Chondrocyte (in vitro differentiated cells): ENCODE measurements around the gene LRRC1. TPM values are rescaled to one million over a fixed set of nuclear protein-coding genes. Genes with fewer than 3 reads are reported as not detected.

Source experiments
- DNase-seq: peaks from one replicate; pipeline ENCODE4 v3.0.0; 2021; ENCODE audit warnings: mixed read lengths, low spot score
- H3K27ac Mint-ChIP-seq: one replicate; pipeline ENCODE4 v1.8.0; 2021; ENCODE audit warnings: mild to moderate bottlenecking, moderate library complexity, mixed read lengths; ENCODE audit not compliant: unreplicated experiment
- H3K27me3 Mint-ChIP-seq: 2 replicates; pipeline ENCODE4 v1.8.0; 2021; ENCODE audit warnings: low read depth, mixed read lengths
- H3K36me3 Mint-ChIP-seq: 2 replicates; pipeline ENCODE4 v1.8.0; 2021; ENCODE audit warnings: low read depth, mixed read lengths
- H3K4me1 Mint-ChIP-seq: 2 replicates; pipeline ENCODE4 v1.8.0; 2021; ENCODE audit warnings: low read depth, mild to moderate bottlenecking, mixed read lengths
- H3K4me3 Mint-ChIP-seq: one replicate; pipeline ENCODE4 v1.8.0; 2021; ENCODE audit warnings: mild to moderate bottlenecking, moderate library complexity, mixed read lengths; ENCODE audit not compliant: unreplicated experiment
- H3K9me3 Mint-ChIP-seq: 2 replicates; pipeline ENCODE4 v1.8.0; 2021; ENCODE audit warnings: low read depth, mixed read lengths
- CTCF ChIP-seq: fragments of 200-600 bp; sonication (generic); IDR thresholded peaks from 2 replicates; pipeline ENCODE4 v1.5.0; 2021; ENCODE audit warnings: antibody characterized with exemption, mild to moderate bottlenecking, moderate library complexity
- total RNA-seq: library from RNA; stranded (reverse); gene quantifications from 3 replicates; pipeline ENCODE4 v1.2.1, GENCODE V29; 2021

Gene LRRC1
- total RNA-seq, 1 donor from 2014 or later = 10.4 TPM

DNA sequence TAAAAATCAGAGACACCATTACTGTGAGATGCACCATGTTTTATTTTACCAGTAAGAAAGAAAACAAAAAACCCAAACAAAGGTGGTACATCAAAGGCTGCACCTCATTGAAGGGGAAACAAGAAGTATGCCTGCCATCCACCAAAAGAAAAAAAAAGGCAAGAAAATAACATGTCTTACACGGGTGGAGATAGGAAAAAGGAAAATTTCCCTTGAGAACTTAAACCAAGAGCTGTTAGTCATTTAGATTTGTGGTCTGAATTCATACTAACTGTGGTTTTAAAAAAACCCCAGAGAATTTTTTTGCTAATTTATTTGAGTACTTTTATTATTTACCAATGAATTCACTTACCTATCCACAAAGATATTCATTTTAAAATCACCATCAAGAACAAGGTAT lies 144.0 kb downstream of the LRRC1 start:
- H3K36me3 Mint-ChIP-seq = peaks cover 2% of the 10 kb centered on the region
- no peak for TF ChIP-seq CTCF
- peaks cover 23% of the 10 kb centered on the region for H3K4me1 Mint-ChIP-seq
- no peak overlapping the region for H3K4me3 Mint-ChIP-seq
- DNase-seq = no peak
- H3K27me3 Mint-ChIP-seq = no peaks in the 10 kb centered on the region
- no peak overlapping the region for H3K27ac Mint-ChIP-seq
- no peaks in the 10 kb centered on the region for H3K9me3 Mint-ChIP-seq

DNA sequence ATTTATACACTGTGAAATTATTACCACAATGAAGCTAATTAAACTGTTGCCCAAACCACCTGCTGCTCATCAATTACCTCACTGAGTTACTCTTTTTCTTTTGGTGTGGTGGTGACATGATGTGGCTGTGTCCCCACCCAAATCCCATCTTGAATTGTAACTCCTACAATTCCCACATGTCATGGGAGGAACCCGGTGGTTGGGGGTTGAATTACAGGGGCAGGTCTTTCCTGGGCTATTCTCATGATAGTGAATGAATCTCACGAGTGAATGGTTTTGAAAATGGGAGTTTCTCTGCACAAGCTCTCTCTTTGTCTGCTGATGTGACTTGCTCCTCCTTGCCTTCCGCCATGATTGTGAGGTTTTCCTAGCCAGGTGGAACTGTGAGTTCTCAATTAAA lies 145.0 kb downstream of the LRRC1 start:
- TF ChIP-seq CTCF = no peak
- Mint-ChIP-seq H3K9me3 (no peaks in the 10 kb centered on the region), H3K27me3 (no peaks in the 10 kb centered on the region), H3K27ac (no peak overlapping the region), H3K36me3 (peaks cover 2% of the 10 kb centered on the region), H3K4me3 (no peak overlapping the region), H3K4me1 (peaks cover 32% of the 10 kb centered on the region)
- DNase-seq = no peak

- DNase-seq = no peak
- H3K4me3 Mint-ChIP-seq = no peak overlapping the region
- TF ChIP-seq CTCF = no peak
- H3K27me3 Mint-ChIP-seq = no peaks in the 10 kb centered on the region
- H3K27ac Mint-ChIP-seq = peak overlapping the region; percentile 45
- peaks cover 14% of the 10 kb centered on the region for H3K9me3 Mint-ChIP-seq
- peaks cover 30% of the 10 kb centered on the region for H3K4me1 Mint-ChIP-seq
- H3K36me3 Mint-ChIP-seq = peaks cover 10% of the 10 kb centered on the region
Measured at GRCh38 chr6:53943395-53943794, 148.6 kb downstream of the LRRC1 start.

DNA sequence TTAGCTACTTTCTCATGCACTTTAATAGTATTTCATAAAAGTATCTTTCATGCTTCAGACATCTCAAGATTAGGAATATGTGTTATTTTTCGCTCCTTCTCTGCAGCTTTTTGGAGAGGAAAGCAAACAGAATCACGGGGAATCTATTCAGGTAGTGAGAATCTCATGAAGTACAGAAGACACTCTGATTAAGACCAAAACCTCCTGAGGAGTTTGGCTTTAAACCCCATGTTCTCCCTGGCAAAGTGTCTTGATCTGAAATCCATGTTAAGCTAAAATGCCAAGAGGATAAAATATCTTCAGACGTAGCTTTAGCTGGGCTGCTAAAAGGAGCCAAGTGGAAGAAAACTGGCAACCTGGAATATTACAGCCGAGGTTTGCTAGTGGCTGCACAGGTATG lies 149.3 kb downstream of the LRRC1 start:
- H3K4me3 Mint-ChIP-seq = no peak overlapping the region
- H3K4me1 Mint-ChIP-seq = peaks cover 24% of the 10 kb centered on the region
- peak overlapping the region; percentile 63 for H3K27ac Mint-ChIP-seq
- H3K36me3 Mint-ChIP-seq = peaks cover 16% of the 10 kb centered on the region
- no peak for TF ChIP-seq CTCF
- H3K27me3 Mint-ChIP-seq = no peaks in the 10 kb centered on the region
- DNase-seq = no peak
- peaks cover 20% of the 10 kb centered on the region for H3K9me3 Mint-ChIP-seq

- H3K9me3 Mint-ChIP-seq = peaks cover 23% of the 10 kb centered on the region
- no peaks in the 10 kb centered on the region for H3K27me3 Mint-ChIP-seq
- H3K4me1 Mint-ChIP-seq = peaks cover 24% of the 10 kb centered on the region
- DNase-seq = no peak
- H3K27ac Mint-ChIP-seq = peak overlapping the region; percentile 63
- H3K4me3 Mint-ChIP-seq = no peak overlapping the region
- peaks cover 16% of the 10 kb centered on the region for H3K36me3 Mint-ChIP-seq
- TF ChIP-seq CTCF = no peak
Measured at GRCh38 chr6:53944543-53944942, 149.7 kb downstream of the LRRC1 start.
